ENCODE data around the gene INPP5A.

DNA sequence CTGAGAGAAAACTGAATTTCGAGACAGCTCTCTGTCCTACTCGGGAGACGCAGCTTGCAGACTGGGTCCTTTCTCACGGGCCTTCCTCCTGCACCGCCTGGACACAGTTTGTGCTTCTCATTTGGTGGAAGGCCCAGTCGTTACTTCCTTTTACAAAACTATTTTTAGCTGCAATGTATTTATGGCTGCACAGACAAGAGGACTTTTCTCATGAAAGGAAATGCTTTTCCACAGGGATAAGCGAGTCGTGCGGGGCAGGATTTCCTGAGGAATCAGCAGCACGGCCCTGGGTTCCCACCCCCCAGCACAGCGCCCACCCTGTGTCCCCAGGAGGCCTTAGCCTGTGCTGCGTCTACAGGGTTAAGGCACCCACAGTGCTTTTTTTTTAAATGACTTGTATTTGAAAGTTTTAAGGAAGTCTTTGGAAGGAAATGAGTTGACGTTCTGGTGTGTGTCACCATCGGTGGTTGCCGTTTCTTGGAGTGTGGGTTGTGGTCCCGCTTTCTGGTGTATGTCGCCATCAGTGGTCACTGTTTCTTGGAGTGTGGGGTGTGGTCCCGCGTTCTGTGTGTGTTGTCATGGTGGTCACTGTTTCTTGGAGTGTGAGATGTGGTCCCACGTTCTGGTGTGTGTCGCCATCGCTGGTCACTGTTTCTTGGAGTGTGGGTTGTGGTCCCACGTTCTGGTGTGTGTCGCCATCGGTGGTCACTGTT is 50.9 kb downstream of the INPP5A start:
- TF ChIP-seq, protein P1, sequence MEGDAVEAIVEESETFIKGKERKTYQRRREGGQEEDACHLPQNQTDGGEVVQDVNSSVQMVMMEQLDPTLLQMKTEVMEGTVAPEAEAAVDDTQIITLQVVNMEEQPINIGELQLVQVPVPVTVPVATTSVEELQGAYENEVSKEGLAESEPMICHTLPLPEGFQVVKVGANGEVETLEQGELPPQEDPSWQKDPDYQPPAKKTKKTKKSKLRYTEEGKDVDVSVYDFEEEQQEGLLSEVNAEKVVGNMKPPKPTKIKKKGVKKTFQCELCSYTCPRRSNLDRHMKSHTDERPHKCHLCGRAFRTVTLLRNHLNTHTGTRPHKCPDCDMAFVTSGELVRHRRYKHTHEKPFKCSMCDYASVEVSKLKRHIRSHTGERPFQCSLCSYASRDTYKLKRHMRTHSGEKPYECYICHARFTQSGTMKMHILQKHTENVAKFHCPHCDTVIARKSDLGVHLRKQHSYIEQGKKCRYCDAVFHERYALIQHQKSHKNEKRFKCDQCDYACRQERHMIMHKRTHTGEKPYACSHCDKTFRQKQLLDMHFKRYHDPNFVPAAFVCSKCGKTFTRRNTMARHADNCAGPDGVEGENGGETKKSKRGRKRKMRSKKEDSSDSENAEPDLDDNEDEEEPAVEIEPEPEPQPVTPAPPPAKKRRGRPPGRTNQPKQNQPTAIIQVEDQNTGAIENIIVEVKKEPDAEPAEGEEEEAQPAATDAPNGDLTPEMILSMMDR (conservative IDR thresholded peaks at IDR 0.05; ENCODE audit: low read length), result no peak
- TF ChIP-seq EZH2phosphoT487 (IDR thresholded peaks at IDR 0.05; ENCODE audit: borderline replicate concordance), result no peak

Data from Loucy (cell line).